ENCODE results near the gene HMGCS1.

The HMGCS1 gene

GRCh38 chr5:43352915-43353314 lies 39.7 kb upstream of the HMGCS1 start:
- TF ChIP-seq, protein P1, sequence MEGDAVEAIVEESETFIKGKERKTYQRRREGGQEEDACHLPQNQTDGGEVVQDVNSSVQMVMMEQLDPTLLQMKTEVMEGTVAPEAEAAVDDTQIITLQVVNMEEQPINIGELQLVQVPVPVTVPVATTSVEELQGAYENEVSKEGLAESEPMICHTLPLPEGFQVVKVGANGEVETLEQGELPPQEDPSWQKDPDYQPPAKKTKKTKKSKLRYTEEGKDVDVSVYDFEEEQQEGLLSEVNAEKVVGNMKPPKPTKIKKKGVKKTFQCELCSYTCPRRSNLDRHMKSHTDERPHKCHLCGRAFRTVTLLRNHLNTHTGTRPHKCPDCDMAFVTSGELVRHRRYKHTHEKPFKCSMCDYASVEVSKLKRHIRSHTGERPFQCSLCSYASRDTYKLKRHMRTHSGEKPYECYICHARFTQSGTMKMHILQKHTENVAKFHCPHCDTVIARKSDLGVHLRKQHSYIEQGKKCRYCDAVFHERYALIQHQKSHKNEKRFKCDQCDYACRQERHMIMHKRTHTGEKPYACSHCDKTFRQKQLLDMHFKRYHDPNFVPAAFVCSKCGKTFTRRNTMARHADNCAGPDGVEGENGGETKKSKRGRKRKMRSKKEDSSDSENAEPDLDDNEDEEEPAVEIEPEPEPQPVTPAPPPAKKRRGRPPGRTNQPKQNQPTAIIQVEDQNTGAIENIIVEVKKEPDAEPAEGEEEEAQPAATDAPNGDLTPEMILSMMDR (IDR thresholded peaks at IDR 0.05; ENCODE audit: insufficient read depth, missing control alignments) = no peak
- no peak for DNase-seq (ENCODE audit: insufficient read length, low spot score)
- FAIRE-seq = no peak

DNA sequence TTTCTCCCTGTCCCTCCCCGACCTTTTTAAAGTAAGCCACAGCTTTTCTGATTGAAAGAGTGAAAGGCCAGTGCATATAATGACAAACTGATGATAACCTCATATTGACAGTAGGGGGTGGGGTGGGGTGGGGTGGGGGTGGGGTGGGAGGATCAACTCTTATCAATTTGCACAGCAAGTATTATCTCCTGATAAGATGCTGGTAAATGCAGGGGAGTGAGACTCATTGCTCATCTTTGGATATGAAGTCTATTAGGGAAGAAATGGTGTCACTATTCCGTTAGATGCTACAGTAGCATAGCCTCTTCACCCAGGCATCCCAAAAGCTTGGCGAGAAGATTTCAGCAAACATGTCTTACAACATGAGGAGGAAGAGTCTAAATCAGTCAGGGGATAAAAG lies 38.9 kb upstream of the HMGCS1 start:
- FAIRE-seq = no peak
- no peak for DNase-seq (ENCODE audit: insufficient read length, low spot score)
- TF ChIP-seq, protein P1 (IDR thresholded peaks at IDR 0.05; ENCODE audit: insufficient read depth, missing control alignments) = no peak

GRCh38 chr5:43348861-43349363 lies 35.7 kb upstream of the HMGCS1 start:
- no peak for DNase-seq (ENCODE audit: insufficient read length, low spot score)
- FAIRE-seq = no peak
- TF ChIP-seq, protein P1 (IDR thresholded peaks at IDR 0.05; ENCODE audit: insufficient read depth, missing control alignments) = no peak

DNA sequence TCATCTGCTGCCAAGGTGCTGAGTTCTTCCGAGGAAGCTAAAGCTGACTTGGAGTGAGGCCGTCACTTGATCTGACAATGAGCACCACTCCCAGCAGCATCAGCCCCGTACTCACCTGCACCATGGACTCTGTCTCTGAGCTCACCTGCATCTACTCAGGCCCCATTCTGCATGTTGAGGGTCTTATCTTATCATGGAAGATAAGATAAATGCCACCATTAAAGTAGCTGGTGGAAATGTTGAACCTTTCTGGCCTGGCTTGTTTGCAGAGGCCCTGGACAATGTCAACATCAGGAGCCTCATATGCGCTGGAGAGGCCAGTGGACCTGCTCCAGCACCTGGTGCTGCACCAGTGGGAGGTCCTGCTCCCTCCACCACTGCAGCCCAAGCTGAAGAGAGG lies 35.0 kb upstream of the HMGCS1 start:
- DNase-seq (ENCODE audit: insufficient read length, low spot score) (no peak), FAIRE-seq (no peak)
- TF ChIP-seq, protein P1 (IDR thresholded peaks at IDR 0.05; ENCODE audit: insufficient read depth, missing control alignments) = no peak

DNA sequence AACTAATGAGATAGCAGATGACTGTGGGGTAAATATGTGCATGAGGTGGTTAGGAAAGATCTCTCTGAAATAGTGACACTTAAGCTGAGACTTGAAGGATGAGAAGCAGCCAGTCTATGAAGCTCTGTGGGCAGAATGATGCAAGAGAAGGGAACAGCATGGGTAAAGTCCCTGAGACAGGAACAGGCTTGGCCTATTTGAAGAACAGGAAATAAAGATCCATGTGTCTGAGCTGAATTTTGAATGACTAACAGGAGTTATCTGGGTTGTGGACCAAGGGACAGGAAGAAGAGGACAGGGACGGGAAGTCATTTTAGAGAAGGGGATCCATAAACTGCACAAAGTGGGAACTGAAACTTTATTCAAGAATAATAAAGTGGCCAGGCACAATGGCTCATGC lies 25.6 kb upstream of the HMGCS1 start:
- DNase-seq (ENCODE audit: insufficient read length, low spot score) = no peak
- FAIRE-seq = no peak
- TF ChIP-seq, protein P1 (IDR thresholded peaks at IDR 0.05; ENCODE audit: insufficient read depth, missing control alignments) = no peak

GRCh38 chr5:43336159-43336558 lies 22.9 kb upstream of the HMGCS1 start:
- TF ChIP-seq, protein P1 (IDR thresholded peaks at IDR 0.05; ENCODE audit: insufficient read depth, missing control alignments) = no peak
- FAIRE-seq = no peak
- no peak for DNase-seq (ENCODE audit: insufficient read length, low spot score)

GRCh38 chr5:43335681-43336080 lies 22.5 kb upstream of the HMGCS1 start:
- TF ChIP-seq, protein P1 (IDR thresholded peaks at IDR 0.05; ENCODE audit: insufficient read depth, missing control alignments) = no peak
- no peak for DNase-seq (ENCODE audit: insufficient read length, low spot score)
- no peak for FAIRE-seq
